Hepatocyte (in vitro differentiated cells): ENCODE data around the gene MRPS24.

ENCODE experiments used
- EZH2 ChIP-seq: fragments of 200-600 bp; sonication (generic); IDR thresholded peaks from 2 replicates; pipeline ENCODE4 v1.6.1; 2016; ENCODE audit warnings: antibody characterized with exemption, mild to moderate bottlenecking, borderline replicate concordance
- EZH2phosphoT487 ChIP-seq: fragments of 200-600 bp; sonication (generic); IDR thresholded peaks from one replicate; pipeline ENCODE4 v1.6.1; 2018; ENCODE audit warnings: antibody characterized with exemption, mild to moderate bottlenecking, low read depth, moderate library complexity; ENCODE audit not compliant: unreplicated experiment, severe bottlenecking
- TF ChIP-seq, protein P1 (sequence below): fragments of 200-600 bp; sonication (generic); IDR thresholded peaks from 2 replicates; pipeline ENCODE4 v1.5.1; 2016; ENCODE audit warnings: antibody characterized with exemption, mild to moderate bottlenecking; ENCODE audit not compliant: poor library complexity

GRCh38 chr7:43884617-43885016 is 15.3 kb upstream of the MRPS24 start:
- TF ChIP-seq, protein P1, sequence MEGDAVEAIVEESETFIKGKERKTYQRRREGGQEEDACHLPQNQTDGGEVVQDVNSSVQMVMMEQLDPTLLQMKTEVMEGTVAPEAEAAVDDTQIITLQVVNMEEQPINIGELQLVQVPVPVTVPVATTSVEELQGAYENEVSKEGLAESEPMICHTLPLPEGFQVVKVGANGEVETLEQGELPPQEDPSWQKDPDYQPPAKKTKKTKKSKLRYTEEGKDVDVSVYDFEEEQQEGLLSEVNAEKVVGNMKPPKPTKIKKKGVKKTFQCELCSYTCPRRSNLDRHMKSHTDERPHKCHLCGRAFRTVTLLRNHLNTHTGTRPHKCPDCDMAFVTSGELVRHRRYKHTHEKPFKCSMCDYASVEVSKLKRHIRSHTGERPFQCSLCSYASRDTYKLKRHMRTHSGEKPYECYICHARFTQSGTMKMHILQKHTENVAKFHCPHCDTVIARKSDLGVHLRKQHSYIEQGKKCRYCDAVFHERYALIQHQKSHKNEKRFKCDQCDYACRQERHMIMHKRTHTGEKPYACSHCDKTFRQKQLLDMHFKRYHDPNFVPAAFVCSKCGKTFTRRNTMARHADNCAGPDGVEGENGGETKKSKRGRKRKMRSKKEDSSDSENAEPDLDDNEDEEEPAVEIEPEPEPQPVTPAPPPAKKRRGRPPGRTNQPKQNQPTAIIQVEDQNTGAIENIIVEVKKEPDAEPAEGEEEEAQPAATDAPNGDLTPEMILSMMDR, result no peak
- TF ChIP-seq EZH2 (no peak), EZH2phosphoT487 (no peak)
